DOHH2 (cell line): ENCODE measurements around the gene CTLA4.

Experiments
- H3F3A ChIP-seq: fragments of 200-600 bp; sonication (generic), shearing (Covaris generic); 2 replicates; pipeline ENCODE4 v1.6.0; 2016; ENCODE audit warnings: antibody characterized with exemption, mild to moderate bottlenecking; ENCODE audit not compliant: control insufficient read depth, insufficient read depth
- H3K27ac ChIP-seq: fragments of 200-600 bp; sonication (generic); 2 replicates; pipeline ENCODE4 v1.5.1; 2014; ENCODE audit warnings: low read depth, mild to moderate bottlenecking, low read length, moderate library complexity
- H3K27me3 ChIP-seq: fragments of 200-600 bp; sonication (generic); 2 replicates; pipeline ENCODE4 v1.6.1; 2014; ENCODE audit warnings: mild to moderate bottlenecking, low read length, mixed read lengths; ENCODE audit not compliant: control insufficient read depth
- H3K36me3 ChIP-seq: fragments of 200-600 bp; sonication (generic); 2 replicates; pipeline ENCODE4 v1.6.1; 2014; ENCODE audit warnings: mild to moderate bottlenecking, low read length, moderate library complexity, mixed read lengths; ENCODE audit not compliant: control insufficient read depth
- H3K4me1 ChIP-seq: fragments of 200-600 bp; sonication (generic); 2 replicates; pipeline ENCODE4 v1.6.1; 2014; ENCODE audit warnings: mild to moderate bottlenecking, low read length, mixed read lengths; ENCODE audit not compliant: control insufficient read depth
- H3K4me2 ChIP-seq: fragments of 200-600 bp; sonication (generic); 2 replicates; pipeline ENCODE4 v1.6.0; 2014; ENCODE audit warnings: mild to moderate bottlenecking, low read length, moderate library complexity
- H3K4me3 ChIP-seq: fragments of 200-600 bp; sonication (generic); 2 replicates; pipeline ENCODE4 v1.5.1; 2014; ENCODE audit warnings: mild to moderate bottlenecking, low read length, mixed read lengths
- H3K79me2 ChIP-seq: fragments of 200-600 bp; sonication (generic); 2 replicates; pipeline ENCODE4 v1.6.1; 2014; ENCODE audit warnings: mild to moderate bottlenecking, low read length, mixed read lengths; ENCODE audit not compliant: control insufficient read depth
- H3K9me2 ChIP-seq: fragments of 200-600 bp; sonication (generic); replicated peaks from 2 replicates; pipeline ENCODE4 v1.6.1; 2014; ENCODE audit warnings: mild to moderate bottlenecking, low read length, mixed read lengths; ENCODE audit not compliant: control insufficient read depth
- H3K9me3 ChIP-seq: fragments of 200-600 bp; sonication (generic); 2 replicates; pipeline ENCODE4 v1.6.1; 2014; ENCODE audit warnings: antibody characterized with exemption, low read length, mixed read lengths; ENCODE audit not compliant: control insufficient read depth, insufficient read depth
- H4K20me1 ChIP-seq: fragments of 200-600 bp; sonication (generic); 2 replicates; pipeline ENCODE4 v1.6.0; 2014; ENCODE audit warnings: low read depth, mild to moderate bottlenecking, antibody characterized with exemption, low read length, moderate library complexity; ENCODE audit not compliant: control insufficient read depth, insufficient read depth
- EZH2phosphoT487 ChIP-seq: fragments of 200-600 bp; sonication (generic); IDR thresholded peaks from 2 replicates; pipeline ENCODE4 v1.6.1; 2017; ENCODE audit warnings: borderline replicate concordance, mild to moderate bottlenecking, antibody characterized with exemption, low read length, moderate library complexity, mixed read lengths
- TF ChIP-seq, protein P1 (sequence below): fragments of 200-600 bp; sonication (generic); IDR thresholded peaks from one replicate; pipeline ENCODE4 v1.5.1; 2014; ENCODE audit warnings: antibody characterized with exemption, mild to moderate bottlenecking, low read depth, low read length; ENCODE audit not compliant: poor library complexity, severe bottlenecking

Gene CTLA4

GRCh38 chr2:203889944-203890343 is 22.4 kb downstream of the CTLA4 start:
- Histone ChIP-seq H3K27me3 (peaks cover 11% of the 10 kb centered on the region; the same call in 1 of the 2 replicates), H3K36me3 (no peaks in the 10 kb centered on the region), H3K27ac (no peak overlapping the region), H3K79me2 (no peaks in the 10 kb centered on the region), H4K20me1 (no peaks in the 10 kb centered on the region), H3K4me3 (no peak overlapping the region), H3K4me1 (no peaks in the 10 kb centered on the region), H3K4me2 (no peak overlapping the region), H3F3A (no peaks in the 10 kb centered on the region), H3K9me3 (no peaks in the 10 kb centered on the region; the same call in 1 of the 2 replicates), H3K9me2 (no peaks in the 10 kb centered on the region)
- TF ChIP-seq EZH2phosphoT487 = no peak
- TF ChIP-seq, protein P1, sequence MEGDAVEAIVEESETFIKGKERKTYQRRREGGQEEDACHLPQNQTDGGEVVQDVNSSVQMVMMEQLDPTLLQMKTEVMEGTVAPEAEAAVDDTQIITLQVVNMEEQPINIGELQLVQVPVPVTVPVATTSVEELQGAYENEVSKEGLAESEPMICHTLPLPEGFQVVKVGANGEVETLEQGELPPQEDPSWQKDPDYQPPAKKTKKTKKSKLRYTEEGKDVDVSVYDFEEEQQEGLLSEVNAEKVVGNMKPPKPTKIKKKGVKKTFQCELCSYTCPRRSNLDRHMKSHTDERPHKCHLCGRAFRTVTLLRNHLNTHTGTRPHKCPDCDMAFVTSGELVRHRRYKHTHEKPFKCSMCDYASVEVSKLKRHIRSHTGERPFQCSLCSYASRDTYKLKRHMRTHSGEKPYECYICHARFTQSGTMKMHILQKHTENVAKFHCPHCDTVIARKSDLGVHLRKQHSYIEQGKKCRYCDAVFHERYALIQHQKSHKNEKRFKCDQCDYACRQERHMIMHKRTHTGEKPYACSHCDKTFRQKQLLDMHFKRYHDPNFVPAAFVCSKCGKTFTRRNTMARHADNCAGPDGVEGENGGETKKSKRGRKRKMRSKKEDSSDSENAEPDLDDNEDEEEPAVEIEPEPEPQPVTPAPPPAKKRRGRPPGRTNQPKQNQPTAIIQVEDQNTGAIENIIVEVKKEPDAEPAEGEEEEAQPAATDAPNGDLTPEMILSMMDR = no peak

GRCh38 chr2:203890733-203891132 is 23.2 kb downstream of the CTLA4 start:
- Histone ChIP-seq H3K27me3 (peaks cover 11% of the 10 kb centered on the region; the same call in 1 of the 2 replicates), H3K9me2 (no peaks in the 10 kb centered on the region), H3K4me3 (no peak overlapping the region), H3K27ac (no peak overlapping the region), H3F3A (no peaks in the 10 kb centered on the region), H3K79me2 (no peaks in the 10 kb centered on the region), H4K20me1 (no peaks in the 10 kb centered on the region), H3K9me3 (no peaks in the 10 kb centered on the region; the same call in 1 of the 2 replicates), H3K4me1 (no peaks in the 10 kb centered on the region), H3K4me2 (no peak overlapping the region), H3K36me3 (no peaks in the 10 kb centered on the region)
- TF ChIP-seq, protein P1 = no peak
- no peak for TF ChIP-seq EZH2phosphoT487

- Histone ChIP-seq H4K20me1 (no peaks in the 10 kb centered on the region), H3K27ac (no peak overlapping the region), H3K4me1 (no peaks in the 10 kb centered on the region), H3F3A (no peaks in the 10 kb centered on the region), H3K9me3 (no peaks in the 10 kb centered on the region; the same call in 1 of the 2 replicates), H3K27me3 (peaks cover 11% of the 10 kb centered on the region; the same call in 1 of the 2 replicates), H3K79me2 (no peaks in the 10 kb centered on the region), H3K4me2 (no peak overlapping the region), H3K36me3 (no peaks in the 10 kb centered on the region), H3K9me2 (no peaks in the 10 kb centered on the region), H3K4me3 (no peak overlapping the region)
- TF ChIP-seq EZH2phosphoT487 = no peak
- TF ChIP-seq, protein P1 = no peak
Measured at GRCh38 chr2:203891474-203891873, 23.9 kb downstream of the CTLA4 start.
